ENCODE results near the gene UNC50.
"Not testable (repeated sequence)": the region's sequence is repeated elsewhere in the genome, so short reads cannot be mapped to it uniquely, and the experiment has no call there.

UNC50 gene

GRCh38 chr2:98577313-98577712 lies 31.1 kb upstream of the UNC50 start:
- DNase-seq: no peak

- DNase-seq: no peak
Measured at GRCh38 chr2:98578231-98578630, 30.2 kb upstream of the UNC50 start.

GRCh38 chr2:98579926-98580325 lies 28.5 kb upstream of the UNC50 start:
- no peak for DNase-seq

- DNase-seq: no peak
Measured at GRCh38 chr2:98580656-98581284, 27.6 kb upstream of the UNC50 start.

- DNase-seq: no peak
Measured at GRCh38 chr2:98582523-98582922, 25.9 kb upstream of the UNC50 start.

GRCh38 chr2:98583276-98583675 lies 25.1 kb upstream of the UNC50 start:
- DNase-seq: no peak

GRCh38 chr2:98583816-98584618 lies 24.4 kb upstream of the UNC50 start:
- DNase-seq: no peak

GRCh38 chr2:98585386-98585785 lies 23.0 kb upstream of the UNC50 start:
- no peak for DNase-seq

GRCh38 chr2:98586551-98587140 lies 21.7 kb upstream of the UNC50 start:
- no peak for DNase-seq

GRCh38 chr2:98588880-98589431 lies 19.4 kb upstream of the UNC50 start:
- DNase-seq: no peak

- DNase-seq: no peak
Measured at GRCh38 chr2:98589489-98589888, 18.9 kb upstream of the UNC50 start.

GRCh38 chr2:98592565-98592964 lies 15.8 kb upstream of the UNC50 start:
- DNase-seq: no peak

- DNase-seq: not testable (repeated sequence)
Measured at GRCh38 chr2:98594665-98595064, 13.7 kb upstream of the UNC50 start.

- no peak for DNase-seq
Measured at GRCh38 chr2:98598781-98599428, 9.5 kb upstream of the UNC50 start.

GRCh38 chr2:98601532-98602132 lies 6.8 kb upstream of the UNC50 start:
- DNase-seq: no peak

- DNase-seq: no peak
Measured at GRCh38 chr2:98604547-98604946, 3.8 kb upstream of the UNC50 start.

- DNase-seq: no peak
Measured at GRCh38 chr2:98605076-98605475, 3.3 kb upstream of the UNC50 start.

GRCh38 chr2:98606431-98606830 lies 2.0 kb upstream of the UNC50 start:
- DNase-seq: no peak

GRCh38 chr2:98607104-98607503 lies 1.3 kb upstream of the UNC50 start:
- DNase-seq: no peak

GRCh38 chr2:98607741-98608115 lies 661 bp upstream of the UNC50 start:
- DNase-seq: no peak

- DNase-seq: no peak
Measured at GRCh38 chr2:98608962-98609604, 694 bp downstream of the UNC50 start.

- no peak for DNase-seq
Measured at GRCh38 chr2:98614024-98614739, 5.8 kb downstream of the UNC50 start.
